ENCODE data around the gene KCNQ1OT1. TPM values are rescaled to one million over a fixed set of nuclear protein-coding genes. Genes with fewer than 3 reads are reported as not detected.

KCNQ1OT1 gene
- total and polyA plus RNA-seq, 3 experiments from 2014 or later, result 0.08 to 0.20 (median 0.20) TPM

GRCh38 chr11:2570211-2570811 lies 129.5 kb downstream of the KCNQ1OT1 start:
- no peak overlapping the region for H3K4me3 ChIP-seq (ENCODE audit: low read length)
- no peaks in the 10 kb centered on the region for H3K9me3 ChIP-seq (ENCODE audit: low read length)
- POLR2A ChIA-PET, result no interaction called here
- no peaks in the 10 kb centered on the region for H3K27me3 ChIP-seq (ENCODE audit: insufficient read depth, low read length, poor library complexity, severe bottlenecking)
- peak in 1 of 5 donors; percentile 16 for DNase-seq
- Mint-ChIP-seq H3K27me3 (no peaks in the 10 kb centered on the region), H3K4me3 (no peak overlapping the region), H3K27ac (no peak overlapping the region), H3K4me1 (peaks cover 0 to 5% (median 0%) of the 10 kb centered on the region in 3 donors), H3K36me3 (no peaks in the 10 kb centered on the region), H3K9me3 (no peaks in the 10 kb centered on the region)
- no peaks in the 10 kb centered on the region for H3K36me3 ChIP-seq (ENCODE audit: insufficient read depth, low read length)
- CTCF ChIA-PET, result no interaction called here
- no peaks in the 10 kb centered on the region for H3K4me1 ChIP-seq (ENCODE audit: insufficient read depth, low read length)
- no peak overlapping the region for H3K27ac ChIP-seq (ENCODE audit: low read depth, low read length)

- H3K27me3 ChIP-seq (ENCODE audit: insufficient read depth, low read length, poor library complexity, severe bottlenecking), result no peaks in the 10 kb centered on the region
- no peak overlapping the region for H3K4me3 ChIP-seq (ENCODE audit: low read length)
- no peaks in the 10 kb centered on the region for H3K9me3 Mint-ChIP-seq
- H3K27me3 Mint-ChIP-seq, result no peaks in the 10 kb centered on the region
- peaks cover 0 to 5% (median 0%) of the 10 kb centered on the region in 3 donors for H3K4me1 Mint-ChIP-seq
- no peak overlapping the region for H3K4me3 Mint-ChIP-seq
- H3K27ac Mint-ChIP-seq, result peak overlapping the region in 1 of 8 donors; percentile 14
- no peaks in the 10 kb centered on the region for H3K9me3 ChIP-seq (ENCODE audit: low read length)
- POLR2A ChIA-PET, result no interaction called here
- no peaks in the 10 kb centered on the region for H3K36me3 Mint-ChIP-seq
- DNase-seq, result peak in 1 of 5 donors; percentile 17
- CTCF ChIA-PET, result no interaction called here
- no peak overlapping the region for H3K27ac ChIP-seq (ENCODE audit: low read depth, low read length)
- no peaks in the 10 kb centered on the region for H3K4me1 ChIP-seq (ENCODE audit: insufficient read depth, low read length)
- no peaks in the 10 kb centered on the region for H3K36me3 ChIP-seq (ENCODE audit: insufficient read depth, low read length)
These were observed 130.0 kb downstream of the KCNQ1OT1 start for GRCh38 chr11:2569731-2570210.

- POLR2A ChIA-PET, result no interaction called here
- no peaks in the 10 kb centered on the region for H3K4me1 ChIP-seq (ENCODE audit: insufficient read depth, low read length)
- no peak overlapping the region for H3K4me3 ChIP-seq (ENCODE audit: low read length)
- CTCF ChIA-PET, result no interaction called here
- H3K4me1 Mint-ChIP-seq, result peaks cover 0 to 5% (median 0%) of the 10 kb centered on the region in 3 donors
- H3K9me3 Mint-ChIP-seq, result no peaks in the 10 kb centered on the region
- H3K27me3 Mint-ChIP-seq, result no peaks in the 10 kb centered on the region
- peak overlapping the region in 2 of 8 donors; percentile 14 to 29 for H3K27ac Mint-ChIP-seq
- H3K4me3 Mint-ChIP-seq, result peak overlapping the region in 1 of 7 donors; percentile 29
- H3K36me3 Mint-ChIP-seq, result no peaks in the 10 kb centered on the region
- peak in 1 of 5 donors; percentile 35 for DNase-seq
- no peaks in the 10 kb centered on the region for H3K27me3 ChIP-seq (ENCODE audit: insufficient read depth, low read length, poor library complexity, severe bottlenecking)
- H3K36me3 ChIP-seq (ENCODE audit: insufficient read depth, low read length), result no peaks in the 10 kb centered on the region
- H3K9me3 ChIP-seq (ENCODE audit: low read length), result no peaks in the 10 kb centered on the region
- H3K27ac ChIP-seq (ENCODE audit: low read depth, low read length), result no peak overlapping the region
These were observed 130.5 kb downstream of the KCNQ1OT1 start for GRCh38 chr11:2569321-2569721.

GRCh38 chr11:2567026-2567671 lies 132.6 kb downstream of the KCNQ1OT1 start:
- Mint-ChIP-seq H3K4me3 (no peak overlapping the region), H3K27ac (peak overlapping the region in 2 of 8 donors; percentile 36 to 38), H3K9me3 (no peaks in the 10 kb centered on the region), H3K36me3 (no peaks in the 10 kb centered on the region), H3K27me3 (no peaks in the 10 kb centered on the region), H3K4me1 (peaks cover 0 to 5% (median 0%) of the 10 kb centered on the region in 3 donors)
- H3K36me3 ChIP-seq (ENCODE audit: insufficient read depth, low read length), result no peaks in the 10 kb centered on the region
- CTCF ChIA-PET, result interaction anchor here (1.2 kb wide), 1 partner anchor 12 kb away, joined by 3 read pairs; no protein-coding TSS in a partner anchor
- POLR2A ChIA-PET, result no interaction called here
- no peak overlapping the region for H3K27ac ChIP-seq (ENCODE audit: low read depth, low read length)
- no peaks in the 10 kb centered on the region for H3K9me3 ChIP-seq (ENCODE audit: low read length)
- H3K27me3 ChIP-seq (ENCODE audit: insufficient read depth, low read length, poor library complexity, severe bottlenecking), result no peaks in the 10 kb centered on the region
- no peaks in the 10 kb centered on the region for H3K4me1 ChIP-seq (ENCODE audit: insufficient read depth, low read length)
- H3K4me3 ChIP-seq (ENCODE audit: low read length), result no peak overlapping the region
- peak in 1 of 5 donors; percentile 36 for DNase-seq

- Mint-ChIP-seq H3K9me3 (no peaks in the 10 kb centered on the region), H3K27ac (no peak overlapping the region), H3K4me1 (peaks cover 0 to 5% (median 0%) of the 10 kb centered on the region in 3 donors), H3K36me3 (no peaks in the 10 kb centered on the region), H3K4me3 (no peak overlapping the region), H3K27me3 (no peaks in the 10 kb centered on the region)
- ChIA-PET CTCF (interaction anchor here (1.2 kb wide), 1 partner anchor 13 kb away, joined by 3 read pairs; no protein-coding TSS in a partner anchor), POLR2A (no interaction called here)
- H3K4me3 ChIP-seq (ENCODE audit: low read length), result no peak overlapping the region
- no peaks in the 10 kb centered on the region for H3K4me1 ChIP-seq (ENCODE audit: insufficient read depth, low read length)
- DNase-seq, result peak in 1 of 5 donors; percentile 34
- H3K9me3 ChIP-seq (ENCODE audit: low read length), result no peaks in the 10 kb centered on the region
- H3K27ac ChIP-seq (ENCODE audit: low read depth, low read length), result no peak overlapping the region
- H3K36me3 ChIP-seq (ENCODE audit: insufficient read depth, low read length), result no peaks in the 10 kb centered on the region
- H3K27me3 ChIP-seq (ENCODE audit: insufficient read depth, low read length, poor library complexity, severe bottlenecking), result no peaks in the 10 kb centered on the region
These were observed 133.4 kb downstream of the KCNQ1OT1 start for GRCh38 chr11:2566223-2567025.

- peaks cover 0 to 5% (median 0%) of the 10 kb centered on the region in 3 donors for H3K4me1 Mint-ChIP-seq
- Histone ChIP-seq H3K27me3 (ENCODE audit: insufficient read depth, low read length, poor library complexity, severe bottlenecking) (no peaks in the 10 kb centered on the region), H3K27ac (ENCODE audit: low read depth, low read length) (no peak overlapping the region), H3K9me3 (ENCODE audit: low read length) (no peaks in the 10 kb centered on the region), H3K4me1 (ENCODE audit: insufficient read depth, low read length) (no peaks in the 10 kb centered on the region), H3K36me3 (ENCODE audit: insufficient read depth, low read length) (no peaks in the 10 kb centered on the region), H3K4me3 (ENCODE audit: low read length) (no peak overlapping the region)
- H3K27me3 Mint-ChIP-seq, result no peaks in the 10 kb centered on the region
- no peak overlapping the region for H3K27ac Mint-ChIP-seq
- ChIA-PET POLR2A (no interaction called here), CTCF (no interaction called here)
- H3K9me3 Mint-ChIP-seq, result no peaks in the 10 kb centered on the region
- DNase-seq, result peak in 1 of 5 donors; percentile 31
- H3K36me3 Mint-ChIP-seq, result no peaks in the 10 kb centered on the region
- H3K4me3 Mint-ChIP-seq, result no peak overlapping the region
These were observed 134.2 kb downstream of the KCNQ1OT1 start for GRCh38 chr11:2565447-2566222.

GRCh38 chr11:2564588-2565425 lies 135.0 kb downstream of the KCNQ1OT1 start:
- Histone ChIP-seq H3K9me3 (ENCODE audit: low read length) (no peaks in the 10 kb centered on the region), H3K36me3 (ENCODE audit: insufficient read depth, low read length) (no peaks in the 10 kb centered on the region), H3K4me1 (ENCODE audit: insufficient read depth, low read length) (no peaks in the 10 kb centered on the region), H3K4me3 (ENCODE audit: low read length) (no peak overlapping the region), H3K27ac (ENCODE audit: low read depth, low read length) (no peak overlapping the region), H3K27me3 (ENCODE audit: insufficient read depth, low read length, poor library complexity, severe bottlenecking) (no peaks in the 10 kb centered on the region)
- Mint-ChIP-seq H3K36me3 (no peaks in the 10 kb centered on the region), H3K4me3 (no peak overlapping the region), H3K4me1 (peaks cover 0 to 5% (median 0%) of the 10 kb centered on the region in 3 donors), H3K9me3 (no peaks in the 10 kb centered on the region), H3K27me3 (no peaks in the 10 kb centered on the region), H3K27ac (peak overlapping the region in 1 of 8 donors; percentile 52)
- ChIA-PET CTCF (no interaction called here), POLR2A (no interaction called here)
- DNase-seq, result peak in 1 of 5 donors; percentile 10

Measured in CD8-positive, alpha-beta memory T cell (primary cell).